SK-N-SH treated with all-trans-retinoic acid at 6 μM for 48 hours (cell line): ENCODE data around the gene COX17.

Source experiments
- ATAC-seq: fragments of 200-7000 bp; cut with Tn5 transposase; 3 replicates; pipeline ENCODE4 v1.9.1; 2020; ENCODE audit warnings: mild to moderate bottlenecking, moderate library complexity
- BACH2 ChIP-seq: fragments of 250-450 bp; sonication (Bioruptor Pico); IDR thresholded peaks from 2 replicates; pipeline ENCODE4 v1.9.0; 2021; ENCODE audit warnings: mild to moderate bottlenecking, borderline replicate concordance
- CSDC2 ChIP-seq: fragments of 250-450 bp; sonication (Bioruptor Pico); IDR thresholded peaks from 2 replicates; pipeline ENCODE4 v1.5.0; 2020; ENCODE audit warnings: mild to moderate bottlenecking, moderate library complexity
- ESRRG ChIP-seq: fragments of 250-450 bp; sonication (Bioruptor Pico); IDR thresholded peaks from 2 replicates; pipeline ENCODE4 v1.6.1; 2021; ENCODE audit warnings: mild to moderate bottlenecking
- GLIS3 ChIP-seq: fragments of 250-450 bp; sonication (Bioruptor Pico); IDR thresholded peaks from 2 replicates; pipeline ENCODE4 v1.5.0; 2020; ENCODE audit warnings: mild to moderate bottlenecking, moderate library complexity
- OSR1 ChIP-seq: fragments of 250-450 bp; sonication (Bioruptor Pico); IDR thresholded peaks from 2 replicates; pipeline ENCODE4 v1.8.0; 2022; ENCODE audit warnings: moderate library complexity, mild to moderate bottlenecking, inconsistent platforms
- PPARA ChIP-seq: fragments of 250-450 bp; sonication (Bioruptor Pico); IDR thresholded peaks from 2 replicates; pipeline ENCODE4 v1.5.0; 2020; ENCODE audit warnings: mild to moderate bottlenecking, borderline replicate concordance
- RARB ChIP-seq: fragments of 250-450 bp; sonication (Bioruptor Pico); IDR thresholded peaks from 2 replicates; pipeline ENCODE4 v1.8.0; 2021; ENCODE audit warnings: mild to moderate bottlenecking, moderate library complexity
- SNAI2 ChIP-seq: fragments of 250-450 bp; sonication (Bioruptor Pico); IDR thresholded peaks from 2 replicates; pipeline ENCODE4 v1.5.0; 2020; ENCODE audit warnings: mild to moderate bottlenecking, moderate library complexity
- TCF4 ChIP-seq: fragments of 250-450 bp; sonication (Bioruptor Pico); IDR thresholded peaks from 2 replicates; pipeline ENCODE4 v1.8.0; 2021; ENCODE audit warnings: mild to moderate bottlenecking, moderate library complexity, borderline replicate concordance
- TOX ChIP-seq: fragments of 250-450 bp; sonication (Bioruptor Pico); IDR thresholded peaks from 2 replicates; pipeline ENCODE4 v1.8.0; 2021; ENCODE audit warnings: mild to moderate bottlenecking, moderate library complexity, borderline replicate concordance
- ZC3H10 ChIP-seq: fragments of 250-450 bp; sonication (Bioruptor Pico); IDR thresholded peaks from 2 replicates; pipeline ENCODE4 v1.5.1; 2021; ENCODE audit warnings: mild to moderate bottlenecking, moderate library complexity
- ZFP30 ChIP-seq: fragments of 450-650 bp; formaldehyde crosslinking; IDR thresholded peaks from 2 replicates; pipeline ENCODE4 v1.5.0; 2022; ENCODE audit warnings: mild to moderate bottlenecking, moderate library complexity
- ZNF565 ChIP-seq: fragments of 450-650 bp; formaldehyde crosslinking; conservative IDR thresholded peaks from 2 replicates; pipeline ENCODE4 v1.5.0; 2020; ENCODE audit warnings: low read depth, mild to moderate bottlenecking, moderate library complexity
- ZNF70 ChIP-seq: fragments of 450-650 bp; formaldehyde crosslinking; IDR thresholded peaks from 2 replicates; pipeline ENCODE4 v1.5.0; 2020; ENCODE audit warnings: mild to moderate bottlenecking, moderate library complexity
- ZNF8 ChIP-seq: fragments of 450-650 bp; formaldehyde crosslinking; IDR thresholded peaks from 2 replicates; pipeline ENCODE4 v1.5.0; 2020; ENCODE audit warnings: mild to moderate bottlenecking, moderate library complexity
- TF ChIP-seq, protein P1 (sequence below): fragments of 250-450 bp; sonication (Bioruptor Pico); IDR thresholded peaks from 2 replicates; pipeline ENCODE4 v1.5.1; 2021; ENCODE audit warnings: mild to moderate bottlenecking, moderate library complexity
- TF ChIP-seq, protein P2 (sequence below): fragments of 250-450 bp; sonication (Bioruptor Pico); IDR thresholded peaks from 2 replicates; pipeline ENCODE4 v1.8.0; 2020; ENCODE audit warnings: mild to moderate bottlenecking, moderate library complexity, borderline replicate concordance
- TF ChIP-seq, protein P3 (sequence below): fragments of 250-450 bp; sonication (Bioruptor Pico); IDR thresholded peaks from 2 replicates; pipeline ENCODE4 v1.8.0; 2021; ENCODE audit warnings: low read depth, mild to moderate bottlenecking, moderate library complexity, borderline replicate concordance
- TF ChIP-seq, protein P4 (sequence below): fragments of 250-450 bp; sonication (Bioruptor Pico); IDR thresholded peaks from 2 replicates; pipeline ENCODE4 v1.5.1; 2020; ENCODE audit warnings: low read depth, mild to moderate bottlenecking, moderate library complexity
- TF ChIP-seq, protein P5 (sequence below): fragments of 250-450 bp; sonication (Bioruptor Pico); IDR thresholded peaks from 2 replicates; pipeline ENCODE4 v1.5.0; 2020; ENCODE audit warnings: mild to moderate bottlenecking, moderate library complexity

The COX17 gene

DNA sequence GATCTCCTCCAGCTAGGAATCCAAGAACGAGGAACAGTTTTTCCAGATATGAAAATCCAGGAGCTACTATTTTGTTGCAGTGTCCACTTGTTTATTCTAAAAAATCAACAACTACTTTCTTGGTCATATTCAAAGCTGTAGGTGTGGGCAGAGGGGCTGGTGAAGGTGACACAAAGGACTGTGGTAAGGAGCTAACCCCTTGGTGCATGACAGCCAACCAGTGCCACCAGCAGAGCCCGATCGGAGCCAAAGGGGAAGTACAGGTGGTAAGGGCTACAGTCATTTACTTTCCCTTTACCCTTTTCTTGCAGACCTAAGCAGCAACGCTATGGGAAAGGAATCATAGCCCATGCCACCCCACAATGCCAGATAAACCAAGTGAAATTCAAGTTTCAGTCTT lies 48.8 kb downstream of the COX17 start:
- TF ChIP-seq GLIS3 (CRISPR knock-in tag) (no peak), BACH2 (CRISPR knock-in tag) (no peak), ZNF565 (CRISPR knock-in tag) (no peak), ZNF70 (CRISPR knock-in tag) (no peak), ZNF8 (CRISPR knock-in tag) (no peak), PPARA (no peak), ESRRG (CRISPR knock-in tag) (no peak), SNAI2 (no peak), CSDC2 (CRISPR knock-in tag) (no peak), TOX (CRISPR knock-in tag) (no peak), OSR1 (CRISPR knock-in tag) (no peak), ZC3H10 (CRISPR knock-in tag) (no peak), RARB (CRISPR knock-in tag) (no peak)
- TF ChIP-seq, protein P1, sequence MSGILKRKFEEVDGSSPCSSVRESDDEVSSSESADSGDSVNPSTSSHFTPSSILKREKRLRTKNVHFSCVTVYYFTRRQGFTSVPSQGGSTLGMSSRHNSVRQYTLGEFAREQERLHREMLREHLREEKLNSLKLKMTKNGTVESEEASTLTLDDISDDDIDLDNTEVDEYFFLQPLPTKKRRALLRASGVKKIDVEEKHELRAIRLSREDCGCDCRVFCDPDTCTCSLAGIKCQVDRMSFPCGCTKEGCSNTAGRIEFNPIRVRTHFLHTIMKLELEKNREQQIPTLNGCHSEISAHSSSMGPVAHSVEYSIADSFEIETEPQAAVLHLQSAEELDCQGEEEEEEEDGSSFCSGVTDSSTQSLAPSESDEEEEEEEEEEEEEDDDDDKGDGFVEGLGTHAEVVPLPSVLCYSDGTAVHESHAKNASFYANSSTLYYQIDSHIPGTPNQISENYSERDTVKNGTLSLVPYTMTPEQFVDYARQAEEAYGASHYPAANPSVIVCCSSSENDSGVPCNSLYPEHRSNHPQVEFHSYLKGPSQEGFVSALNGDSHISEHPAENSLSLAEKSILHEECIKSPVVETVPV (CRISPR knock-in tag) = no peak
- TF ChIP-seq, protein P2, sequence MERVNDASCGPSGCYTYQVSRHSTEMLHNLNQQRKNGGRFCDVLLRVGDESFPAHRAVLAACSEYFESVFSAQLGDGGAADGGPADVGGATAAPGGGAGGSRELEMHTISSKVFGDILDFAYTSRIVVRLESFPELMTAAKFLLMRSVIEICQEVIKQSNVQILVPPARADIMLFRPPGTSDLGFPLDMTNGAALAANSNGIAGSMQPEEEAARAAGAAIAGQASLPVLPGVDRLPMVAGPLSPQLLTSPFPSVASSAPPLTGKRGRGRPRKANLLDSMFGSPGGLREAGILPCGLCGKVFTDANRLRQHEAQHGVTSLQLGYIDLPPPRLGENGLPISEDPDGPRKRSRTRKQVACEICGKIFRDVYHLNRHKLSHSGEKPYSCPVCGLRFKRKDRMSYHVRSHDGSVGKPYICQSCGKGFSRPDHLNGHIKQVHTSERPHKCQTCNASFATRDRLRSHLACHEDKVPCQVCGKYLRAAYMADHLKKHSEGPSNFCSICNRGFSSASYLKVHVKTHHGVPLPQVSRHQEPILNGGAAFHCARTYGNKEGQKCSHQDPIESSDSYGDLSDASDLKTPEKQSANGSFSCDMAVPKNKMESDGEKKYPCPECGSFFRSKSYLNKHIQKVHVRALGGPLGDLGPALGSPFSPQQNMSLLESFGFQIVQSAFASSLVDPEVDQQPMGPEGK (CRISPR knock-in tag) = no peak
- TF ChIP-seq, protein P3, sequence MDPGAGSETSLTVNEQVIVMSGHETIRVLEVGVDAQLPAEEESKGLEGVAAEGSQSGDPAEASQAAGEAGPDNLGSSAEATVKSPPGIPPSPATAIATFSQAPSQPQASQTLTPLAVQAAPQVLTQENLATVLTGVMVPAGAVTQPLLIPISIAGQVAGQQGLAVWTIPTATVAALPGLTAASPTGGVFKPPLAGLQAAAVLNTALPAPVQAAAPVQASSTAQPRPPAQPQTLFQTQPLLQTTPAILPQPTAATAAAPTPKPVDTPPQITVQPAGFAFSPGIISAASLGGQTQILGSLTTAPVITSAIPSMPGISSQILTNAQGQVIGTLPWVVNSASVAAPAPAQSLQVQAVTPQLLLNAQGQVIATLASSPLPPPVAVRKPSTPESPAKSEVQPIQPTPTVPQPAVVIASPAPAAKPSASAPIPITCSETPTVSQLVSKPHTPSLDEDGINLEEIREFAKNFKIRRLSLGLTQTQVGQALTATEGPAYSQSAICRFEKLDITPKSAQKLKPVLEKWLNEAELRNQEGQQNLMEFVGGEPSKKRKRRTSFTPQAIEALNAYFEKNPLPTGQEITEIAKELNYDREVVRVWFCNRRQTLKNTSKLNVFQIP = no peak
- TF ChIP-seq, protein P4, sequence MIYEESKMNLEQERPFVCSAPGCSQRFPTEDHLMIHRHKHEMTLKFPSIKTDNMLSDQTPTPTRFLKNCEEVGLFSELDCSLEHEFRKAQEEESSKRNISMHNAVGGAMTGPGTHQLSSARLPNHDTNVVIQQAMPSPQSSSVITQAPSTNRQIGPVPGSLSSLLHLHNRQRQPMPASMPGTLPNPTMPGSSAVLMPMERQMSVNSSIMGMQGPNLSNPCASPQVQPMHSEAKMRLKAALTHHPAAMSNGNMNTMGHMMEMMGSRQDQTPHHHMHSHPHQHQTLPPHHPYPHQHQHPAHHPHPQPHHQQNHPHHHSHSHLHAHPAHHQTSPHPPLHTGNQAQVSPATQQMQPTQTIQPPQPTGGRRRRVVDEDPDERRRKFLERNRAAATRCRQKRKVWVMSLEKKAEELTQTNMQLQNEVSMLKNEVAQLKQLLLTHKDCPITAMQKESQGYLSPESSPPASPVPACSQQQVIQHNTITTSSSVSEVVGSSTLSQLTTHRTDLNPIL (CRISPR knock-in tag) = no peak
- TF ChIP-seq, protein P5, sequence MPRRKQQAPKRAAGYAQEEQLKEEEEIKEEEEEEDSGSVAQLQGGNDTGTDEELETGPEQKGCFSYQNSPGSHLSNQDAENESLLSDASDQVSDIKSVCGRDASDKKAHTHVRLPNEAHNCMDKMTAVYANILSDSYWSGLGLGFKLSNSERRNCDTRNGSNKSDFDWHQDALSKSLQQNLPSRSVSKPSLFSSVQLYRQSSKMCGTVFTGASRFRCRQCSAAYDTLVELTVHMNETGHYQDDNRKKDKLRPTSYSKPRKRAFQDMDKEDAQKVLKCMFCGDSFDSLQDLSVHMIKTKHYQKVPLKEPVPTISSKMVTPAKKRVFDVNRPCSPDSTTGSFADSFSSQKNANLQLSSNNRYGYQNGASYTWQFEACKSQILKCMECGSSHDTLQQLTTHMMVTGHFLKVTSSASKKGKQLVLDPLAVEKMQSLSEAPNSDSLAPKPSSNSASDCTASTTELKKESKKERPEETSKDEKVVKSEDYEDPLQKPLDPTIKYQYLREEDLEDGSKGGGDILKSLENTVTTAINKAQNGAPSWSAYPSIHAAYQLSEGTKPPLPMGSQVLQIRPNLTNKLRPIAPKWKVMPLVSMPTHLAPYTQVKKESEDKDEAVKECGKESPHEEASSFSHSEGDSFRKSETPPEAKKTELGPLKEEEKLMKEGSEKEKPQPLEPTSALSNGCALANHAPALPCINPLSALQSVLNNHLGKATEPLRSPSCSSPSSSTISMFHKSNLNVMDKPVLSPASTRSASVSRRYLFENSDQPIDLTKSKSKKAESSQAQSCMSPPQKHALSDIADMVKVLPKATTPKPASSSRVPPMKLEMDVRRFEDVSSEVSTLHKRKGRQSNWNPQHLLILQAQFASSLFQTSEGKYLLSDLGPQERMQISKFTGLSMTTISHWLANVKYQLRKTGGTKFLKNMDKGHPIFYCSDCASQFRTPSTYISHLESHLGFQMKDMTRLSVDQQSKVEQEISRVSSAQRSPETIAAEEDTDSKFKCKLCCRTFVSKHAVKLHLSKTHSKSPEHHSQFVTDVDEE (CRISPR knock-in tag) = no peak
- ATAC-seq = no peak

DNA sequence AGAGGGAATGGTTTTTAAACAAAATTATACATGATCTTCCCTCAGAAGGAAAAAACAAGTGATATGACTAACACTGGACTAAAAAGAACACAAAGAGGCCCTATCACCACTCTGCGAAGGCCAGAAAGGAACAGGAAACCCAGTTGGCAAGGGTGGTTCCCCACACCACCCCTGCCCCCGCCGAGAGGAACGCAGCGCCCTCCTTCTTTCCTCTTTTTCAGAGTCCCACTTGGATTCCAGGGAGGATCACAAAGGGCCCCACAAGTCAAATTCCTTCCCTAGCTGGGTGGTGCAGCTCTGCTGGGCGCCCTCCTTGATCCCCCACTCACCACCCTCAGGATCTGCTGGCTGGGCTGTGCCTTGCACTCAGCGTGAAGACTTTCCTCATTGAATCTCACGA lies 49.7 kb downstream of the COX17 start:
- TF ChIP-seq ZNF565 (CRISPR knock-in tag) = no peak
- no peak for TF ChIP-seq ZNF70 (CRISPR knock-in tag)
- TF ChIP-seq RARB (CRISPR knock-in tag) = no peak
- TF ChIP-seq BACH2 (CRISPR knock-in tag) = no peak
- no peak for TF ChIP-seq ESRRG (CRISPR knock-in tag)
- TF ChIP-seq, protein P1 (CRISPR knock-in tag) = no peak
- TF ChIP-seq SNAI2 = no peak
- no peak for TF ChIP-seq OSR1 (CRISPR knock-in tag)
- TF ChIP-seq, protein P5 (CRISPR knock-in tag) = no peak
- TF ChIP-seq ZFP30 (CRISPR knock-in tag) = no peak
- no peak for TF ChIP-seq TCF4 (CRISPR knock-in tag)
- no peak for TF ChIP-seq ZC3H10 (CRISPR knock-in tag)
- TF ChIP-seq CSDC2 (CRISPR knock-in tag) = no peak
- no peak for TF ChIP-seq GLIS3 (CRISPR knock-in tag)
- TF ChIP-seq PPARA = no peak
- TF ChIP-seq, protein P2 (CRISPR knock-in tag) = no peak
- ATAC-seq = no peak
